GM23338 (cell line): ENCODE results near the gene ANKRD62. TPM values are rescaled to one million over a fixed set of nuclear protein-coding genes. Genes with fewer than 3 reads are reported as not detected.
A peak's percentile ranks its signal among the peaks of the same experiment; 100 is the strongest.

Experiments used
- ATAC-seq: fragments of 200-7000 bp; cut with Tn5 transposase; 3 replicates; pipeline ENCODE4 v1.9.1; 2020
- DNase-seq: peaks from one replicate; pipeline ENCODE4 v3.0.0-alpha.2; 2015; ENCODE audit warnings: low spot score
- H2AFZ ChIP-seq: fragments of 200-600 bp; sonication (generic); 2 replicates; pipeline ENCODE4 v1.8.0; 2016; ENCODE audit warnings: antibody characterized with exemption, mild to moderate bottlenecking, moderate library complexity
- H3F3A ChIP-seq: fragments of 200-600 bp; sonication (generic); replicated peaks from 2 replicates; pipeline ENCODE4 v1.8.0; 2017; ENCODE audit warnings: antibody characterized with exemption, mixed run types, low read depth
- H3K27ac ChIP-seq: fragments of 200-600 bp; sonication (generic); 2 replicates; pipeline ENCODE4 v1.6.1; 2016; ENCODE audit warnings: low read depth
- H3K27me3 ChIP-seq: fragments of 200-600 bp; sonication (generic); 2 replicates; pipeline ENCODE4 v1.8.0; 2016; ENCODE audit warnings: mild to moderate bottlenecking, mixed run types, moderate library complexity; ENCODE audit not compliant: insufficient read depth
- H3K36me3 ChIP-seq: fragments of 200-600 bp; sonication (generic); 2 replicates; pipeline ENCODE4 v1.8.0; 2016; ENCODE audit warnings: mild to moderate bottlenecking; ENCODE audit not compliant: insufficient read depth
- H3K4me1 ChIP-seq: fragments of 200-600 bp; sonication (generic); 2 replicates; pipeline ENCODE4 v1.8.0; 2016; ENCODE audit warnings: mild to moderate bottlenecking, moderate library complexity; ENCODE audit not compliant: insufficient read depth
- H3K4me2 ChIP-seq: fragments of 200-600 bp; sonication (generic); 2 replicates; pipeline ENCODE4 v1.7.1; 2017; ENCODE audit warnings: mixed run types
- H3K4me3 ChIP-seq: fragments of 200-600 bp; sonication (generic); 2 replicates; pipeline ENCODE4 v1.6.1; 2016; ENCODE audit warnings: mixed run types
- H3K79me2 ChIP-seq: fragments of 200-600 bp; sonication (generic); replicated peaks from 2 replicates; pipeline ENCODE4 v1.8.0; 2017; ENCODE audit warnings: mild to moderate bottlenecking; ENCODE audit not compliant: insufficient read depth
- H3K9me2 ChIP-seq: fragments of 200-600 bp; sonication (generic); 2 replicates; pipeline ENCODE4 v1.8.0; 2017; ENCODE audit not compliant: insufficient read depth
- H4K20me1 ChIP-seq: fragments of 200-600 bp; sonication (generic); replicated peaks from 2 replicates; pipeline ENCODE4 v1.8.0; 2017; ENCODE audit warnings: mild to moderate bottlenecking; ENCODE audit not compliant: insufficient read depth
- H3K27ac Mint-ChIP-seq: 2 replicates; pipeline ENCODE4 v1.8.0; 2020; ENCODE audit warnings: inconsistent platforms, mild to moderate bottlenecking, moderate library complexity, mixed read lengths
- H3K27me3 Mint-ChIP-seq: 3 replicates; pipeline ENCODE4 v1.8.0; 2022; ENCODE audit warnings: low read depth, mild to moderate bottlenecking, moderate library complexity, mixed read lengths, inconsistent platforms; ENCODE audit not compliant: insufficient read depth, poor library complexity
- H3K36me3 Mint-ChIP-seq: 3 replicates; pipeline ENCODE4 v1.8.0; 2021; ENCODE audit warnings: low read depth, mild to moderate bottlenecking, inconsistent platforms, moderate library complexity, mixed read lengths
- H3K4me1 Mint-ChIP-seq: 3 replicates; pipeline ENCODE4 v1.8.0; 2020; ENCODE audit warnings: mild to moderate bottlenecking, inconsistent platforms, mixed read lengths
- H3K4me3 Mint-ChIP-seq: 3 replicates; pipeline ENCODE4 v1.8.0; 2021; ENCODE audit warnings: moderate library complexity, mild to moderate bottlenecking, inconsistent platforms, mixed read lengths
- H3K9me3 Mint-ChIP-seq: 3 replicates; pipeline ENCODE4 v1.8.0; 2020; ENCODE audit warnings: moderate library complexity, mild to moderate bottlenecking, inconsistent platforms, mixed read lengths
- ETS1 ChIP-seq: IDR thresholded peaks from 2 replicates; pipeline ENCODE4 v1.6.1; 2016; ENCODE audit warnings: antibody characterized with exemption
- EZH2phosphoT487 ChIP-seq: fragments of 200-600 bp; sonication (generic); IDR thresholded peaks from one replicate; pipeline ENCODE4 v1.8.1; 2018; ENCODE audit warnings: antibody characterized with exemption; ENCODE audit not compliant: unreplicated experiment
- NANOG ChIP-seq: IDR thresholded peaks from 2 replicates; pipeline ENCODE4 v1.6.1; 2016; ENCODE audit warnings: antibody characterized with exemption, borderline replicate concordance
- POLR2AphosphoS5 ChIP-seq: IDR thresholded peaks from 2 replicates; pipeline ENCODE4 v1.6.1; 2016; ENCODE audit warnings: antibody characterized with exemption, low read depth
- STAT1 ChIP-seq: IDR thresholded peaks from one replicate; pipeline ENCODE4 v1.6.1; 2016; ENCODE audit warnings: antibody characterized with exemption; ENCODE audit not compliant: unreplicated experiment
- ZNF114 ChIP-seq: fragments of 250-450 bp; sonication (Bioruptor Pico); IDR thresholded peaks from 2 replicates; pipeline ENCODE4 v1.5.0; 2020; ENCODE audit warnings: mild to moderate bottlenecking, moderate library complexity
- ZNF331 ChIP-seq: fragments of 250-450 bp; sonication (Bioruptor Pico); IDR thresholded peaks from 2 replicates; pipeline ENCODE4 v1.5.0; 2020; ENCODE audit warnings: low read depth, mild to moderate bottlenecking, moderate library complexity
- long read RNA-seq: library from polyadenylated mRNA; unstranded; transcript quantifications from one replicate; pipeline ENCODE4 v2.0.0, GENCODE V29; 2020; ENCODE audit not compliant: unreplicated experiment
- polyA plus RNA-seq: library from polyadenylated mRNA; unstranded; fragments of >200 nt; fragmentation: Nextera tagmentation; extraction: Ambion mirVana; gene quantifications from 2 replicates; pipeline ENCODE4 v1.2.1, GENCODE V29; 2016
- total RNA-seq: library from RNA; depleted of rRNA; stranded (reverse); fragments of >200 nt; shearing (Covaris generic); gene quantifications from 2 replicates; pipeline ENCODE4 v1.2.3, GENCODE V29; 2014; rRNA removed
- TF ChIP-seq, protein P1 (sequence below), 2 experiments: fragments of 200-600 bp in 1 of 2; sonication (generic) in 1 of 2; conservative IDR thresholded peaks; 2 replicates each; pipeline versions ENCODE4 v1.5.1 to v1.6.1; 2016 to 2017; ENCODE audit warnings: antibody characterized with exemption in 2 of 2, low read depth in 2 of 2, mild to moderate bottlenecking in 2 of 2, moderate library complexity in 1 of 2
- TF ChIP-seq, protein P2 (sequence below): fragments of 250-450 bp; sonication (Bioruptor Pico); IDR thresholded peaks from 2 replicates; pipeline ENCODE4 v1.5.0; 2020; ENCODE audit warnings: mild to moderate bottlenecking, moderate library complexity

ANKRD62 gene
- total RNA-seq: not detected in 2 replicates
- not detected in 2 replicates for polyA plus RNA-seq
- long read RNA-seq: 0 reads

GRCh38 chr18:12093520-12094257 lies at the start of gene ANKRD62:
TSS of gene ANKRD62 (plus strand) at chr18:12093843. CDS start at chr18:12094018, 175 bp downstream.
- Mint-ChIP-seq H3K27ac (no peak within 1 kb of the TSS), H3K36me3 (peaks cover 4% of the 10 kb centered on the region; the same call in 1 of the 3 replicates), H3K27me3 (peaks cover 11% of the 10 kb centered on the region), H3K4me3 (no peak within 1 kb of the TSS; the same call in 2 of the 3 replicates), H3K9me3 (peaks cover 8% of the 10 kb centered on the region), H3K4me1 (no peaks in the 10 kb centered on the region)
- no peaks in the 10 kb centered on the region for H3F3A ChIP-seq
- H3K4me1 ChIP-seq: no peaks in the 10 kb centered on the region
- TF ChIP-seq POLR2AphosphoS5 (no peak), STAT1 (no peak), ZNF114 (CRISPR knock-in tag) (no peak)
- TF ChIP-seq, protein P1, sequence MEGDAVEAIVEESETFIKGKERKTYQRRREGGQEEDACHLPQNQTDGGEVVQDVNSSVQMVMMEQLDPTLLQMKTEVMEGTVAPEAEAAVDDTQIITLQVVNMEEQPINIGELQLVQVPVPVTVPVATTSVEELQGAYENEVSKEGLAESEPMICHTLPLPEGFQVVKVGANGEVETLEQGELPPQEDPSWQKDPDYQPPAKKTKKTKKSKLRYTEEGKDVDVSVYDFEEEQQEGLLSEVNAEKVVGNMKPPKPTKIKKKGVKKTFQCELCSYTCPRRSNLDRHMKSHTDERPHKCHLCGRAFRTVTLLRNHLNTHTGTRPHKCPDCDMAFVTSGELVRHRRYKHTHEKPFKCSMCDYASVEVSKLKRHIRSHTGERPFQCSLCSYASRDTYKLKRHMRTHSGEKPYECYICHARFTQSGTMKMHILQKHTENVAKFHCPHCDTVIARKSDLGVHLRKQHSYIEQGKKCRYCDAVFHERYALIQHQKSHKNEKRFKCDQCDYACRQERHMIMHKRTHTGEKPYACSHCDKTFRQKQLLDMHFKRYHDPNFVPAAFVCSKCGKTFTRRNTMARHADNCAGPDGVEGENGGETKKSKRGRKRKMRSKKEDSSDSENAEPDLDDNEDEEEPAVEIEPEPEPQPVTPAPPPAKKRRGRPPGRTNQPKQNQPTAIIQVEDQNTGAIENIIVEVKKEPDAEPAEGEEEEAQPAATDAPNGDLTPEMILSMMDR (conservative IDR thresholded peaks at IDR 0.05; ENCODE audit: low read depth in 2 of 2): peak; percentile 48 to 63
- no peak within 1 kb of the TSS for H3K4me3 ChIP-seq
- no peak within 1 kb of the TSS for H3K4me2 ChIP-seq
- DNase-seq: peak; percentile 59
- no peaks in the 10 kb centered on the region for H3K79me2 ChIP-seq
- H4K20me1 ChIP-seq: no peaks in the 10 kb centered on the region
- H3K27me3 ChIP-seq: no peaks in the 10 kb centered on the region
- no peak within 1 kb of the TSS for H2AFZ ChIP-seq
- no peaks in the 10 kb centered on the region for H3K36me3 ChIP-seq
- ATAC-seq: peak; percentile 43
- no peaks in the 10 kb centered on the region for H3K9me2 ChIP-seq
- no peak within 1 kb of the TSS for H3K27ac ChIP-seq

GRCh38 chr18:12044591-12044990 lies 49.1 kb upstream of the ANKRD62 start:
- no peaks in the 10 kb centered on the region for H3K79me2 ChIP-seq
- Mint-ChIP-seq H3K4me3 (no peak overlapping the region), H3K27me3 (peaks cover 9% of the 10 kb centered on the region), H3K27ac (no peak overlapping the region), H3K9me3 (peaks cover 3% of the 10 kb centered on the region; the same call in 1 of the 3 replicates), H3K36me3 (no peaks in the 10 kb centered on the region), H3K4me1 (no peaks in the 10 kb centered on the region)
- no peaks in the 10 kb centered on the region for H3F3A ChIP-seq
- H3K36me3 ChIP-seq: no peaks in the 10 kb centered on the region
- no peaks in the 10 kb centered on the region for H4K20me1 ChIP-seq
- H3K4me1 ChIP-seq: no peaks in the 10 kb centered on the region
- H3K9me2 ChIP-seq: no peaks in the 10 kb centered on the region
- no peak for ATAC-seq
- peak overlapping the region; percentile 83; the same call in 1 of the 2 replicates for H2AFZ ChIP-seq
- H3K4me3 ChIP-seq: no peak overlapping the region
- H3K27ac ChIP-seq: no peak overlapping the region
- H3K4me2 ChIP-seq: no peak overlapping the region
- H3K27me3 ChIP-seq: no peaks in the 10 kb centered on the region
- no peak for DNase-seq
- TF ChIP-seq, protein P2, sequence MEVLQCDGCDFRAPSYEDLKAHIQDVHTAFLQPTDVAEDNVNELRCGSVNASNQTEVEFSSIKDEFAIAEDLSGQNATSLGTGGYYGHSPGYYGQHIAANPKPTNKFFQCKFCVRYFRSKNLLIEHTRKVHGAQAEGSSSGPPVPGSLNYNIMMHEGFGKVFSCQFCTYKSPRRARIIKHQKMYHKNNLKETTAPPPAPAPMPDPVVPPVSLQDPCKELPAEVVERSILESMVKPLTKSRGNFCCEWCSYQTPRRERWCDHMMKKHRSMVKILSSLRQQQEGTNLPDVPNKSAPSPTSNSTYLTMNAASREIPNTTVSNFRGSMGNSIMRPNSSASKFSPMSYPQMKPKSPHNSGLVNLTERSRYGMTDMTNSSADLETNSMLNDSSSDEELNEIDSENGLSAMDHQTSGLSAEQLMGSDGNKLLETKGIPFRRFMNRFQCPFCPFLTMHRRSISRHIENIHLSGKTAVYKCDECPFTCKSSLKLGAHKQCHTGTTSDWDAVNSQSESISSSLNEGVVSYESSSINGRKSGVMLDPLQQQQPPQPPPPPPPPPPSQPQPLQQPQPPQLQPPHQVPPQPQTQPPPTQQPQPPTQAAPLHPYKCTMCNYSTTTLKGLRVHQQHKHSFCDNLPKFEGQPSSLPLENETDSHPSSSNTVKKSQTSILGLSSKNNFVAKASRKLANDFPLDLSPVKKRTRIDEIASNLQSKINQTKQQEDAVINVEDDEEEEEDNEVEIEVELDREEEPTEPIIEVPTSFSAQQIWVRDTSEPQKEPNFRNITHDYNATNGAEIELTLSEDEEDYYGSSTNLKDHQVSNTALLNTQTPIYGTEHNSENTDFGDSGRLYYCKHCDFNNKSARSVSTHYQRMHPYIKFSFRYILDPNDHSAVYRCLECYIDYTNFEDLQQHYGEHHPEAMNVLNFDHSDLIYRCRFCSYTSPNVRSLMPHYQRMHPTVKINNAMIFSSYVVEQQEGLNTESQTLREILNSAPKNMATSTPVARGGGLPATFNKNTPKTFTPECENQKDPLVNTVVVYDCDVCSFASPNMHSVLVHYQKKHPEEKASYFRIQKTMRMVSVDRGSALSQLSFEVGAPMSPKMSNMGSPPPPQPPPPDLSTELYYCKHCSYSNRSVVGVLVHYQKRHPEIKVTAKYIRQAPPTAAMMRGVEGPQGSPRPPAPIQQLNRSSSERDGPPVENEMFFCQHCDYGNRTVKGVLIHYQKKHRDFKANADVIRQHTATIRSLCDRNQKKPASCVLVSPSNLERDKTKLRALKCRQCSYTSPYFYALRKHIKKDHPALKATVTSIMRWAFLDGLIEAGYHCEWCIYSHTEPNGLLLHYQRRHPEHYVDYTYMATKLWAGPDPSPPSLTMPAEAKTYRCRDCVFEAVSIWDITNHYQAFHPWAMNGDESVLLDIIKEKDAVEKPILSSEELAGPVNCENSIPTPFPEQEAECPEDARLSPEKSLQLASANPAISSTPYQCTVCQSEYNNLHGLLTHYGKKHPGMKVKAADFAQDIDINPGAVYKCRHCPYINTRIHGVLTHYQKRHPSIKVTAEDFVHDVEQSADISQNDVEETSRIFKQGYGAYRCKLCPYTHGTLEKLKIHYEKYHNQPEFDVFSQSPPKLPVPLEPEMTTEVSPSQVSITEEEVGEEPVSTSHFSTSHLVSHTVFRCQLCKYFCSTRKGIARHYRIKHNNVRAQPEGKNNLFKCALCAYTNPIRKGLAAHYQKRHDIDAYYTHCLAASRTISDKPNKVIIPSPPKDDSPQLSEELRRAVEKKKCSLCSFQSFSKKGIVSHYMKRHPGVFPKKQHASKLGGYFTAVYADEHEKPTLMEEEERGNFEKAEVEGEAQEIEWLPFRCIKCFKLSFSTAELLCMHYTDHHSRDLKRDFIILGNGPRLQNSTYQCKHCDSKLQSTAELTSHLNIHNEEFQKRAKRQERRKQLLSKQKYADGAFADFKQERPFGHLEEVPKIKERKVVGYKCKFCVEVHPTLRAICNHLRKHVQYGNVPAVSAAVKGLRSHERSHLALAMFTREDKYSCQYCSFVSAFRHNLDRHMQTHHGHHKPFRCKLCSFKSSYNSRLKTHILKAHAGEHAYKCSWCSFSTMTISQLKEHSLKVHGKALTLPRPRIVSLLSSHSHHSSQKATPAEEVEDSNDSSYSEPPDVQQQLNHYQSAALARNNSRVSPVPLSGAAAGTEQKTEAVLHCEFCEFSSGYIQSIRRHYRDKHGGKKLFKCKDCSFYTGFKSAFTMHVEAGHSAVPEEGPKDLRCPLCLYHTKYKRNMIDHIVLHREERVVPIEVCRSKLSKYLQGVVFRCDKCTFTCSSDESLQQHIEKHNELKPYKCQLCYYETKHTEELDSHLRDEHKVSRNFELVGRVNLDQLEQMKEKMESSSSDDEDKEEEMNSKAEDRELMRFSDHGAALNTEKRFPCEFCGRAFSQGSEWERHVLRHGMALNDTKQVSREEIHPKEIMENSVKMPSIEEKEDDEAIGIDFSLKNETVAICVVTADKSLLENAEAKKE: no peak
- TF ChIP-seq, protein P1 (conservative IDR thresholded peaks at IDR 0.05; ENCODE audit: low read depth in 2 of 2): no peak
- TF ChIP-seq POLR2AphosphoS5: no peak
- TF ChIP-seq NANOG: no peak
- TF ChIP-seq ETS1: no peak
- no peak for TF ChIP-seq ZNF331 (CRISPR knock-in tag)
- no peak for TF ChIP-seq EZH2phosphoT487
